Stimulated activated CD8-positive, alpha-beta memory T cell treated with anti-CD3 and anti-CD28 coated beads, Interleukin-7, amount 100 ng/mL, for 24 hours (primary cell): Measurements from ENCODE around the gene CITED4.
A peak's percentile ranks its signal among the peaks of the same experiment; 100 is the strongest.
"Not testable (repeated sequence)": the region's sequence is repeated elsewhere in the genome, so short reads cannot be mapped to it uniquely, and the experiment has no call there.

Source experiments
- DNase-seq: peaks from one replicate; pipeline ENCODE4 v3.0.0-alpha.2; 2020; ENCODE audit warnings: low read depth

CITED4 gene

GRCh38 chr1:40862008-40862863, at the start of gene CITED4:
Gene CITED4 (minus strand): TSS chr1:40862363. CDS start chr1:40862127, 236 bp downstream.
- peak; percentile 84 for DNase-seq

- no peak for DNase-seq
Measured at GRCh38 chr1:40911105-40911504, 48.9 kb upstream of the CITED4 start.

- DNase-seq = no peak
Measured at GRCh38 chr1:40909281-40909680, 47.1 kb upstream of the CITED4 start.

GRCh38 chr1:40908350-40908749, 46.2 kb upstream of the CITED4 start:
- no peak for DNase-seq

GRCh38 chr1:40907899-40908298, 45.7 kb upstream of the CITED4 start:
- no peak for DNase-seq

GRCh38 chr1:40906781-40907400, 44.7 kb upstream of the CITED4 start:
- DNase-seq = no peak

GRCh38 chr1:40905061-40905460, 42.9 kb upstream of the CITED4 start:
- DNase-seq = no peak

GRCh38 chr1:40903106-40903505, 40.9 kb upstream of the CITED4 start:
- DNase-seq = no peak

- DNase-seq = no peak
Measured at GRCh38 chr1:40901886-40902852, 40.0 kb upstream of the CITED4 start.

- no peak for DNase-seq
Measured at GRCh38 chr1:40899230-40899870, 37.2 kb upstream of the CITED4 start.

GRCh38 chr1:40898431-40898901, 36.3 kb upstream of the CITED4 start:
- no peak for DNase-seq

- DNase-seq = no peak
Measured at GRCh38 chr1:40897513-40897912, 35.4 kb upstream of the CITED4 start.

GRCh38 chr1:40896482-40896881, 34.3 kb upstream of the CITED4 start:
- no peak for DNase-seq

GRCh38 chr1:40895601-40896000, 33.4 kb upstream of the CITED4 start:
- DNase-seq = no peak

GRCh38 chr1:40894858-40895257, 32.7 kb upstream of the CITED4 start:
- not testable (repeated sequence) for DNase-seq

- no peak for DNase-seq
Measured at GRCh38 chr1:40894455-40894854, 32.3 kb upstream of the CITED4 start.

- DNase-seq = no peak
Measured at GRCh38 chr1:40893946-40894345, 31.8 kb upstream of the CITED4 start.

- no peak for DNase-seq
Measured at GRCh38 chr1:40892354-40892753, 30.2 kb upstream of the CITED4 start.

- DNase-seq = no peak
Measured at GRCh38 chr1:40890771-40891170, 28.6 kb upstream of the CITED4 start.

- DNase-seq = no peak
Measured at GRCh38 chr1:40887652-40888051, 25.5 kb upstream of the CITED4 start.

- no peak for DNase-seq
Measured at GRCh38 chr1:40887012-40887378, 24.8 kb upstream of the CITED4 start.
